ENCODE data around the gene HDAC4.

The HDAC4 gene

GRCh38 chr2:239180526-239181073, 220.2 kb downstream of the HDAC4 start:
- no peak overlapping the region for H3K4me3 ChIP-seq (ENCODE audit: low read depth, low read length, poor library complexity, severe bottlenecking)
- H3K4me1 ChIP-seq (ENCODE audit: insufficient read depth, low read length, severe bottlenecking), result no peaks in the 10 kb centered on the region
- no peaks in the 10 kb centered on the region for H3K9me3 ChIP-seq (ENCODE audit: low read length)
- no peak overlapping the region for H2AFZ ChIP-seq (ENCODE audit: low read length)
- H4K20me1 ChIP-seq (ENCODE audit: insufficient read depth, low read length), result no peaks in the 10 kb centered on the region
- H3K9ac ChIP-seq (ENCODE audit: low read length), result no peak overlapping the region
- no peaks in the 10 kb centered on the region for H3K36me3 ChIP-seq (ENCODE audit: insufficient read depth, low read length)
- H3K27me3 ChIP-seq (ENCODE audit: insufficient read depth, low read length), result no peaks in the 10 kb centered on the region
- H3K4me2 ChIP-seq (ENCODE audit: low read length), result no peak overlapping the region
- no peaks in the 10 kb centered on the region for H3F3A ChIP-seq (ENCODE audit: insufficient read depth, low read length)
- TF ChIP-seq CTCF (IDR thresholded peaks at IDR 0.05; ENCODE audit: low read length), result no peak
- TF ChIP-seq EZH2 (IDR thresholded peaks at IDR 0.05; ENCODE audit: borderline replicate concordance, low read length), result no peak
- no peak overlapping the region for H3K27ac ChIP-seq (ENCODE audit: low read depth, low read length, poor library complexity, severe bottlenecking)
- no peaks in the 10 kb centered on the region for H3K79me2 ChIP-seq (ENCODE audit: insufficient read depth, low read length)
- H3K9me2 ChIP-seq (ENCODE audit: low read depth, low read length), result no peaks in the 10 kb centered on the region

GRCh38 chr2:239179851-239180371, 220.9 kb downstream of the HDAC4 start:
- Histone ChIP-seq H3K4me3 (ENCODE audit: low read depth, low read length, poor library complexity, severe bottlenecking) (no peak overlapping the region), H3K27me3 (ENCODE audit: insufficient read depth, low read length) (no peaks in the 10 kb centered on the region), H3K27ac (ENCODE audit: low read depth, low read length, poor library complexity, severe bottlenecking) (no peak overlapping the region), H3K4me1 (ENCODE audit: insufficient read depth, low read length, severe bottlenecking) (no peaks in the 10 kb centered on the region), H4K20me1 (ENCODE audit: insufficient read depth, low read length) (no peaks in the 10 kb centered on the region), H3K9ac (ENCODE audit: low read length) (no peak overlapping the region), H3K36me3 (ENCODE audit: insufficient read depth, low read length) (no peaks in the 10 kb centered on the region), H3K4me2 (ENCODE audit: low read length) (no peak overlapping the region), H3K9me3 (ENCODE audit: low read length) (no peaks in the 10 kb centered on the region), H2AFZ (ENCODE audit: low read length) (no peak overlapping the region), H3F3A (ENCODE audit: insufficient read depth, low read length) (no peaks in the 10 kb centered on the region), H3K9me2 (ENCODE audit: low read depth, low read length) (no peaks in the 10 kb centered on the region), H3K79me2 (ENCODE audit: insufficient read depth, low read length) (no peaks in the 10 kb centered on the region)
- TF ChIP-seq CTCF (IDR thresholded peaks at IDR 0.05; ENCODE audit: low read length) (no peak), EZH2 (IDR thresholded peaks at IDR 0.05; ENCODE audit: borderline replicate concordance, low read length) (no peak)

GRCh38 chr2:239178954-239179353, 221.9 kb downstream of the HDAC4 start:
- Histone ChIP-seq H4K20me1 (ENCODE audit: insufficient read depth, low read length) (no peaks in the 10 kb centered on the region), H3K36me3 (ENCODE audit: insufficient read depth, low read length) (no peaks in the 10 kb centered on the region), H3K4me3 (ENCODE audit: low read depth, low read length, poor library complexity, severe bottlenecking) (no peak overlapping the region), H2AFZ (ENCODE audit: low read length) (no peak overlapping the region), H3F3A (ENCODE audit: insufficient read depth, low read length) (no peaks in the 10 kb centered on the region), H3K27ac (ENCODE audit: low read depth, low read length, poor library complexity, severe bottlenecking) (no peak overlapping the region), H3K9ac (ENCODE audit: low read length) (no peak overlapping the region), H3K79me2 (ENCODE audit: insufficient read depth, low read length) (no peaks in the 10 kb centered on the region), H3K27me3 (ENCODE audit: insufficient read depth, low read length) (no peaks in the 10 kb centered on the region), H3K9me2 (ENCODE audit: low read depth, low read length) (no peaks in the 10 kb centered on the region), H3K9me3 (ENCODE audit: low read length) (no peaks in the 10 kb centered on the region), H3K4me2 (ENCODE audit: low read length) (no peak overlapping the region), H3K4me1 (ENCODE audit: insufficient read depth, low read length, severe bottlenecking) (no peaks in the 10 kb centered on the region)
- no peak for TF ChIP-seq EZH2 (IDR thresholded peaks at IDR 0.05; ENCODE audit: borderline replicate concordance, low read length)
- TF ChIP-seq CTCF (IDR thresholded peaks at IDR 0.05; ENCODE audit: low read length), result no peak
